ENCODE results near the gene DSCAML1.

The DSCAML1 gene

GRCh38 chr11:117752071-117752470 lies 44.9 kb downstream of the DSCAML1 start:
- DNase-seq (ENCODE audit: low read depth in 2 of 2), result no peak

GRCh38 chr11:117750916-117751662 lies 45.9 kb downstream of the DSCAML1 start:
- DNase-seq (ENCODE audit: low read depth in 2 of 2), result no peak

GRCh38 chr11:117750357-117750756 lies 46.7 kb downstream of the DSCAML1 start:
- no peak for DNase-seq (ENCODE audit: low read depth in 2 of 2)

GRCh38 chr11:117749541-117749910 lies 47.5 kb downstream of the DSCAML1 start:
- DNase-seq (ENCODE audit: low read depth in 2 of 2), result no peak

GRCh38 chr11:117748771-117749540 lies 48.1 kb downstream of the DSCAML1 start:
- no peak for DNase-seq (ENCODE audit: low read depth in 2 of 2)

- no peak for DNase-seq (ENCODE audit: low read depth in 2 of 2)
Observed at GRCh38 chr11:117747892-117748291, 49.1 kb downstream of the DSCAML1 start.

- no peak for DNase-seq (ENCODE audit: low read depth in 2 of 2)
Observed at GRCh38 chr11:117745346-117745745, 51.7 kb downstream of the DSCAML1 start.

- DNase-seq (ENCODE audit: low read depth in 2 of 2), result no peak
Observed at GRCh38 chr11:117744471-117745150, 52.4 kb downstream of the DSCAML1 start.

- DNase-seq (ENCODE audit: low read depth in 2 of 2), result no peak
Observed at GRCh38 chr11:117743121-117743815, 53.7 kb downstream of the DSCAML1 start.

GRCh38 chr11:117738246-117738957 lies 58.6 kb downstream of the DSCAML1 start:
- DNase-seq (ENCODE audit: low read depth in 2 of 2), result no peak

- DNase-seq (ENCODE audit: low read depth in 2 of 2), result no peak
Observed at GRCh38 chr11:117735350-117735977, 61.6 kb downstream of the DSCAML1 start.

- no peak for DNase-seq (ENCODE audit: low read depth in 2 of 2)
Observed at GRCh38 chr11:117734601-117735024, 62.4 kb downstream of the DSCAML1 start.

- DNase-seq (ENCODE audit: low read depth in 2 of 2), result no peak
Observed at GRCh38 chr11:117733316-117733715, 63.7 kb downstream of the DSCAML1 start.

GRCh38 chr11:117731722-117732290 lies 65.2 kb downstream of the DSCAML1 start:
- no peak for DNase-seq (ENCODE audit: low read depth in 2 of 2)

GRCh38 chr11:117730208-117730800 lies 66.7 kb downstream of the DSCAML1 start:
- DNase-seq (ENCODE audit: low read depth in 2 of 2), result no peak

- no peak for DNase-seq (ENCODE audit: low read depth in 2 of 2)
Observed at GRCh38 chr11:117725048-117725734, 71.8 kb downstream of the DSCAML1 start.

GRCh38 chr11:117724621-117725020 lies 72.4 kb downstream of the DSCAML1 start:
- no peak for DNase-seq (ENCODE audit: low read depth in 2 of 2)

- no peak for DNase-seq (ENCODE audit: low read depth in 2 of 2)
Observed at GRCh38 chr11:117724104-117724503, 72.9 kb downstream of the DSCAML1 start.

- DNase-seq (ENCODE audit: low read depth in 2 of 2), result no peak
Observed at GRCh38 chr11:117723277-117724024, 73.6 kb downstream of the DSCAML1 start.

Measured in stimulated activated CD8-positive, alpha-beta memory T cell treated with anti-CD3 and anti-CD28 coated beads, Interleukin-15, amount 100 ng/mL, for 48 hours (primary cell).